Measurements from ENCODE around the gene RPS6KC1.
"Not testable (repeated sequence)": the region's sequence is repeated elsewhere in the genome, so short reads cannot be mapped to it uniquely, and the experiment has no call there.

Gene RPS6KC1

DNA sequence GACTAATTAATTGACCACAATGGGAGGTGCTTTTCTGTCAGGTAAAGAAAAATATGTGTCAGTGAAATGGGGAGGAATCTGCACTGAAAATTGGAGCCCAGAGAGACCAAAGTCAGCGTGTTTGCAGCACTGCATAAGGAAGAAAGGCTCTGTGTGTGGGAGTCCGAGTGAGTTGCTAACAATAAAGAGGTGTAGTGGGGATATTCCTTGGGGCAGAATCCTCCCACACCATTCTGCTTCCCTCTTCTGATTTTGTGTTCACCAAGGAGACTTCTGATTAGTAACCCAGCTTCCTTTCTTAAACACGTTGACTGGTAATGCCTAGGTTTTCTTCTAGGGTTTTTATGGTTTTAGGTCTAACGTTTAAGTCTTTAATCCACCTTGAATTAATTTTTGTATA is 240.5 kb downstream of the RPS6KC1 start:
- DNase-seq = no peak

DNA sequence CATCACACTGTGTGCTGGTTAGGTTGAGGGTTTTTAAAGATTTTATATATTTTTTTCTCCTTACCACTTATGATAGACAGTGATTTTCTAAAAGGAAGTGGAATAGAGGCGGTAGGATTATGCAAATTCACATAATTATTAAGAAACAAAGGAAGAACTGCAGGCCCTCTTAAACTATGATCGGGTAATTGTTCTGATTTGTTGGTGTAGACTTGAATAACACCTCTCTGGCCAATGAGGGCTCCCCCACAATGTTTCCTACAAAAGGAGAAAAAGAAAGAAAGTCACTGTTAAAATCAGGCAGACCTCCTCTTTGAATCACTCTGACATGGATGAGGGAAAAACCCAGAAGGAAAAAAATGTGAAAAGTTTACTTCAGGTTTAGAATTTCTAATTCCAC is 241.6 kb downstream of the RPS6KC1 start:
- DNase-seq = no peak

DNA sequence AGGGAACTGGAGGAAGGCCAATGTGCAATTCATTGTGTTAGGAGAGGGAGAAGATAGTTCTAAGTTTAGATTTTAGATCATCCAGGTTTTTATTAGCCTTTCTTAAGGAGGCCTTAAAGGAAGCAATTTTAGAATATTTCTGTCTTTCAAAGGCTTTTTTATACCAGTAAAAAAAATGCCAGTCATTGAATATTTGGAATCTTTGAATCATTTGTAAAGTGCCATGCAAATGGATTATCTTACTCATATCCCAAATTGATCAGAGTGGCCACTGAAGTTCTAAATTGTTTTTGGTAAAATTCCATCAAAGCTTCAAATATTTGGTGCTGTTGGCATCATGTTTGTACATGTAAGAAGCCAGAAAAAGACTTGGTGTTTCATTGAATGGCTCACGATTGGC is 244.8 kb downstream of the RPS6KC1 start:
- DNase-seq = no peak

DNA sequence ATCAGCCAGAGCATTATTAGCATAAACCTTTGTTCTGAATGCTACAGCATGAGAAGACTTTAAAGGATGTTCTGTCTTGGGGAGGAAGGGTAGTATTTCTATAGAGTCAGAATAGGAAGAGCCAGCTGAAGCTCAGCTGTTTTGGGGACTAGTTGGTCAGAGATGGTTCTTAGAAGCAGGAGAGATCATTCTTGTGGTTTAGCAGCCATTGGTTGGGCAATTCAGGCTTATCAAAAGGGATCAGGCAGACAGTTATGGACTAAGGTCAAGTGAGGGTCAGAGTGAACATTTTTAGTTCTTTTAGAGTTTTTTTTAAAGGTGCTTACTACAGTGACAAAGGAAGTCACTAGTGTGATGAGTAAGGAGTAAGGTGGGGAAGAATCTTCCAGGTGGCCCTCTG is 245.5 kb downstream of the RPS6KC1 start:
- DNase-seq = no peak

DNA sequence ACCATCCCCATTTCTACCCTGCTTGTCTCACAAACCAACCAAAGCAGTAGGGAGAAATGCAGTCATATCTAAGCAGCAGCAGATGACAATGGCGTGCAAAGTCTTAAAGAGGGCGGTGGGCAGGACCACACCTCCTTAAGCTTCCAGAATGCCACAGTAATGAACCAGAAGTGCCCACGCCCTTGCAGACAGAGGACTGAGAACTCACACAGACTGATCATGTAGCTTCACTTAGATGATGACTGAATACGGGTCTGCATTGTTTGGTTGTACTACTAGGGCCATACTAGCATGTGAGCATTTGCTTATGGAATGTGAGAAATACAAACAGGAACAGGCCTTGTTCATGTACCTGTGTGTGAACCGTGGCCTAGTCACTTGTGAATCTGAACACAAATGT is 246.0 kb downstream of the RPS6KC1 start:
- DNase-seq = no peak

DNA sequence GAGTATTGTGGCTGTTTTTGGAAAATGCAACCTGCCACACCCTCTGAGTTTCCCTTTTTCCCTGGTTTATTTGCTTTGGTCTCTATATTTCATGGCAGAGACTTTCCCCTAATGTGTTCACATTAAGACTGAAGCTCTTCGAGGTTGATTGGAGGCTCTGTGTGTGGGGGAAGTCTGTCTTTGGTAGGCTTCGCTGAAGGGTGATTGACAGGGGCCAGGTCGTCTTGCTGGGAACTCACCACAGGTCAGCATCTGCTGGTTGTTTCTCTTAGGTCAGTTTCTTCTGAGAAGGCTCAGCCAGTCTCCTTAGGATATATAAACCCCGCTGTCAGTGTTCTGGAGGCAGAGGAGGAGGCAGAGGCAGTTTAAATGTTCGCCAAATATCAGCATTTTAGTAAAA is 249.4 kb downstream of the RPS6KC1 start:
- no peak for DNase-seq

DNA sequence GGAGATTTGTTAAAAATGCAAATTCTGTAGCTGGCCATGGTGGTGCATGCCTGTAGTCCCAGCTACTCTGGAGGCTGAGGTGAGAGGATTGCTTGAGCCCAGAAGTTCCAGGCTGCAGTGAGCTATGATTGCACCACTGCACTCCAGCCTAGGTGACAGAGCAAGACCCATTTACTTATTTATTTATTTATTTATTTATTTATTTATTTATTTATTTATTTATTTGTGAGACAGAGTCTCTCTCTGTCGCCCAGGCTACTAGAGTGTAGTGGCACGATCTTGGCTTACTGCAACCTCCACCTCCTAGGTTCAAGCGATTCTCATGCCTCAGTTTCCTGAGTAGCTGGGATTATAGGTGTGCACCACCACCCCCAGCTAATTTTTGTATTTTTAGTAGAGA is 250.5 kb downstream of the RPS6KC1 start:
- DNase-seq = not testable (repeated sequence)

DNA sequence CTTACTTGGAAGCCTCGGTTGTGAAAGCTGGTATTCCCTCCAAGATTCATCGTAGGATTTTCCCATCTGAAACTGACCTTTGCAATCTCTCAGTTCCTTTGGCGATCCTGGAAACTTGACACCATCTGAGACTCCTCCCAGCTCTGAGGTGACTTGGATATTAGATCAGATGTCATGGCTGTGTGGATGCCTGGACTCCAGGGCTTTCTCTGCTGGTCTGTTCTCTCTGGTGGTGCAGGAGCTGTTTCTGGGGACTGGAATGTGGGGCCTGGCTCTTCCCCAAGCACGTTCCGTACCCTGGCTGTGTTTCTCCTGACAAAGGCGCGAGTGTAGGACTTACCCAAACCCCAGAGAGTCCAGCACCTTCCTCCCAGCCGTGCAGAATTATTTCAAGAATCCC is 252.2 kb downstream of the RPS6KC1 start:
- DNase-seq = no peak

DNA sequence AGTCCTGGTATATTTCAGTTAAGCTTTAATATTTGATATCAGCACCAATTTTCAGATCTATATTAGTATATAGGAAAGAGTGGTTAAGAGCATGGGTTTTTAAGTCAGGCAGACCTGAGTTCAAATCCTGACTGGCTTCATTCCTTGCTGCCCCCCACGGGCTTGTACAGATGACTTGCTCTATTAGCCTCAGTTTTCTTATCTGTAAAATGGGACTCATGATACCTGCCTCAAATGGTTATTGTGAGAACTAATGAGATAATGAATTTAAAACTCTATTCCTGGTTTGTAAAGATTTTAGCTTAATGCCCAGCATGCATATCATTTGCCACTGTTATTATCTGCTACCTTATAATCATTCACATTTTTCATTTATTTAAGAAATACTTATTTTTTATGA is 264.5 kb downstream of the RPS6KC1 start:
- DNase-seq = no peak

DNA sequence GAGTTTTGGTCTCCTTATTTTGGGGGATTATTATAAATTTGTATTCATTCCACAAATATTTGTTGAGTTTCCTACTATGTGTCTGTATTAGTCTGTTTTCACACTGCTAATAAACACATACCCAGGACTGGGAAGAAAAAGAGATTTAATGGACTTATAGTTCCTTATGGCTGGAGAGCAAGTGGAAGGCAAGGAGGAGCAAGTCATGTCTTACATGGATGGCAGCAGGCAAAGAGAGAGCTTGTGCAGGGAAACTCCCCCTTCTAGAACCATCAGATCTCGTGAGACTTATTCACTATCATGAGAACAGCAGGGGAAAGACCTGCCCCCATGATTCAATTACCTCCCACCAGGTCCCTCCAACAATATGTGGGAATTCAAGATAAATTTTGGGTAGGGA is 267.4 kb downstream of the RPS6KC1 start:
- DNase-seq = not testable (repeated sequence)

DNA sequence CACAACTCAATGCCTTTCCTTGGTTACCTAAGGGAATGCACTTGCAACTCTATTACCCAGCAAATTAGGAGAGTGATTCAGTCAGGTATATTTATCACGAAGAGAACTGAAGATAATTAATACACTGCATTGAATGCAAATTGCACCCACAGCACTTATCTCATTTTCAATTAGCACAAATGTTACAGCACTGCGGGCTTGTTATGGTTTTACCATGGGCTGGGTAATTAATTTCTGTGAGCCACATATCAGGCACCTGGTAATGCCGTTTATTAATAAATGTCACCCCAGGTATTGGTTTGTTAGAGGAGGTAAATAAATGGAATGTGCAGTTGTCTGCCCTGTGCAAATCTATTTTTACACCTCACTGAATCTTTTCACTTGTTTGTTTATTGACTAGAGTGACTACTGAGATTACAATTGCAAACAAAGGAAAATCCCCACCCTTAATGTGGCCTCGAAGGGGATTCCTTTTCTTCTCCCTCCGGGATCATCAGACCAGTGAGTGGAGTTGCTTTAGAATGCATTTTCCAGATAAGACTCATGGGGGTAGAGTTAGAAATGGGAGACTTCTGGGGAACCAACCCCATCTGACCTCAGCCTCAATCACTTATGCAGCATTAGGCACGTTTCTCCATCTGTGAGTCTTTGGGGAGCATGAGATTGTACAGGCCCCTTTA is 269.3 kb downstream of the RPS6KC1 start:
- no peak for DNase-seq
